HG02610 (cell line): ENCODE data around the gene ALOX15.
"Not testable (repeated sequence)": the region's sequence is repeated elsewhere in the genome, so short reads cannot be mapped to it uniquely, and the experiment has no call there.

Experiments
- ATAC-seq: cut with Tn5 transposase; IDR thresholded peaks from one replicate; pipeline ENCODE4 v1.9.1; 2021; ENCODE audit warnings: mild to moderate bottlenecking, moderate library complexity; ENCODE audit not compliant: unreplicated experiment

ALOX15 gene

GRCh38 chr17:4594931-4595684 lies 46.4 kb downstream of the ALOX15 start:
- ATAC-seq, result no peak

- ATAC-seq, result no peak
These were observed 47.1 kb downstream of the ALOX15 start for GRCh38 chr17:4594406-4594805.

GRCh38 chr17:4593021-4593421 lies 48.5 kb downstream of the ALOX15 start:
- no peak for ATAC-seq

- ATAC-seq, result no peak
These were observed 49.1 kb downstream of the ALOX15 start for GRCh38 chr17:4592240-4593005.

GRCh38 chr17:4591529-4591928 lies 49.9 kb downstream of the ALOX15 start:
- ATAC-seq, result no peak

- ATAC-seq, result no peak
These were observed 50.5 kb downstream of the ALOX15 start for GRCh38 chr17:4590981-4591453.

- ATAC-seq, result not testable (repeated sequence)
These were observed 51.4 kb downstream of the ALOX15 start for GRCh38 chr17:4590042-4590441.

GRCh38 chr17:4588898-4589625 lies 52.4 kb downstream of the ALOX15 start:
- ATAC-seq, result no peak

GRCh38 chr17:4588391-4588790 lies 53.1 kb downstream of the ALOX15 start:
- ATAC-seq, result no peak

- ATAC-seq, result no peak
These were observed 53.7 kb downstream of the ALOX15 start for GRCh38 chr17:4587803-4588202.

- no peak for ATAC-seq
These were observed 54.3 kb downstream of the ALOX15 start for GRCh38 chr17:4587195-4587594.

- ATAC-seq, result no peak
These were observed 55.4 kb downstream of the ALOX15 start for GRCh38 chr17:4586043-4586442.

- no peak for ATAC-seq
These were observed 55.9 kb downstream of the ALOX15 start for GRCh38 chr17:4585638-4585994.

GRCh38 chr17:4584917-4585637 lies 56.4 kb downstream of the ALOX15 start:
- ATAC-seq, result no peak

GRCh38 chr17:4584101-4584916 lies 57.2 kb downstream of the ALOX15 start, which contains the start of gene SMTNL2:
Gene SMTNL2 (plus strand): TSS chr17:4584529. CDS start chr17:4584606, 77 bp downstream.
- ATAC-seq, result no peak

- ATAC-seq, result no peak
These were observed 57.7 kb downstream of the ALOX15 start for GRCh38 chr17:4583782-4584100.

- ATAC-seq, result no peak
These were observed 58.3 kb downstream of the ALOX15 start for GRCh38 chr17:4583206-4583605.

GRCh38 chr17:4582691-4583090 lies 58.8 kb downstream of the ALOX15 start:
- no peak for ATAC-seq

GRCh38 chr17:4582101-4582501 lies 59.4 kb downstream of the ALOX15 start:
- ATAC-seq, result no peak
